DOHH2 (cell line): ENCODE results near the gene RSAD2.

Experiments
- H3F3A ChIP-seq: fragments of 200-600 bp; sonication (generic), shearing (Covaris generic); 2 replicates; pipeline ENCODE4 v1.6.0; 2016; ENCODE audit warnings: antibody characterized with exemption, mild to moderate bottlenecking; ENCODE audit not compliant: control insufficient read depth, insufficient read depth
- H3K27ac ChIP-seq: fragments of 200-600 bp; sonication (generic); 2 replicates; pipeline ENCODE4 v1.5.1; 2014; ENCODE audit warnings: low read depth, mild to moderate bottlenecking, low read length, moderate library complexity
- H3K27me3 ChIP-seq: fragments of 200-600 bp; sonication (generic); 2 replicates; pipeline ENCODE4 v1.6.1; 2014; ENCODE audit warnings: mild to moderate bottlenecking, low read length, mixed read lengths; ENCODE audit not compliant: control insufficient read depth
- H3K36me3 ChIP-seq: fragments of 200-600 bp; sonication (generic); 2 replicates; pipeline ENCODE4 v1.6.1; 2014; ENCODE audit warnings: mild to moderate bottlenecking, low read length, moderate library complexity, mixed read lengths; ENCODE audit not compliant: control insufficient read depth
- H3K4me1 ChIP-seq: fragments of 200-600 bp; sonication (generic); 2 replicates; pipeline ENCODE4 v1.6.1; 2014; ENCODE audit warnings: mild to moderate bottlenecking, low read length, mixed read lengths; ENCODE audit not compliant: control insufficient read depth
- H3K4me2 ChIP-seq: fragments of 200-600 bp; sonication (generic); 2 replicates; pipeline ENCODE4 v1.6.0; 2014; ENCODE audit warnings: mild to moderate bottlenecking, low read length, moderate library complexity
- H3K4me3 ChIP-seq: fragments of 200-600 bp; sonication (generic); 2 replicates; pipeline ENCODE4 v1.5.1; 2014; ENCODE audit warnings: mild to moderate bottlenecking, low read length, mixed read lengths
- H3K79me2 ChIP-seq: fragments of 200-600 bp; sonication (generic); 2 replicates; pipeline ENCODE4 v1.6.1; 2014; ENCODE audit warnings: mild to moderate bottlenecking, low read length, mixed read lengths; ENCODE audit not compliant: control insufficient read depth
- H3K9me2 ChIP-seq: fragments of 200-600 bp; sonication (generic); replicated peaks from 2 replicates; pipeline ENCODE4 v1.6.1; 2014; ENCODE audit warnings: mild to moderate bottlenecking, low read length, mixed read lengths; ENCODE audit not compliant: control insufficient read depth
- H3K9me3 ChIP-seq: fragments of 200-600 bp; sonication (generic); 2 replicates; pipeline ENCODE4 v1.6.1; 2014; ENCODE audit warnings: antibody characterized with exemption, low read length, mixed read lengths; ENCODE audit not compliant: control insufficient read depth, insufficient read depth
- H4K20me1 ChIP-seq: fragments of 200-600 bp; sonication (generic); 2 replicates; pipeline ENCODE4 v1.6.0; 2014; ENCODE audit warnings: low read depth, mild to moderate bottlenecking, antibody characterized with exemption, low read length, moderate library complexity; ENCODE audit not compliant: control insufficient read depth, insufficient read depth
- CTCF ChIP-seq: fragments of 200-600 bp; sonication (generic); IDR thresholded peaks from one replicate; pipeline ENCODE4 v1.5.1; 2014; ENCODE audit warnings: antibody characterized with exemption, mild to moderate bottlenecking, low read depth, low read length; ENCODE audit not compliant: poor library complexity, severe bottlenecking
- EZH2phosphoT487 ChIP-seq: fragments of 200-600 bp; sonication (generic); IDR thresholded peaks from 2 replicates; pipeline ENCODE4 v1.6.1; 2017; ENCODE audit warnings: borderline replicate concordance, mild to moderate bottlenecking, antibody characterized with exemption, low read length, moderate library complexity, mixed read lengths

The RSAD2 gene

GRCh38 chr2:6920743-6921064, 43.1 kb downstream of the RSAD2 start:
- H3K36me3 ChIP-seq = no peaks in the 10 kb centered on the region
- H3K79me2 ChIP-seq = no peaks in the 10 kb centered on the region
- H3K4me1 ChIP-seq = no peaks in the 10 kb centered on the region
- TF ChIP-seq CTCF (no peak), EZH2phosphoT487 (no peak)
- H3K9me2 ChIP-seq = no peaks in the 10 kb centered on the region
- H3K4me2 ChIP-seq = no peak overlapping the region
- H3F3A ChIP-seq = no peaks in the 10 kb centered on the region
- H3K9me3 ChIP-seq = no peaks in the 10 kb centered on the region
- no peak overlapping the region for H3K4me3 ChIP-seq
- no peak overlapping the region for H3K27ac ChIP-seq
- H3K27me3 ChIP-seq = no peaks in the 10 kb centered on the region
- H4K20me1 ChIP-seq = no peaks in the 10 kb centered on the region

- Histone ChIP-seq H3K4me3 (no peak overlapping the region), H4K20me1 (no peaks in the 10 kb centered on the region), H3K9me2 (no peaks in the 10 kb centered on the region), H3K27ac (no peak overlapping the region), H3K9me3 (no peaks in the 10 kb centered on the region), H3K79me2 (no peaks in the 10 kb centered on the region), H3K4me2 (no peak overlapping the region), H3F3A (no peaks in the 10 kb centered on the region), H3K36me3 (no peaks in the 10 kb centered on the region), H3K4me1 (no peaks in the 10 kb centered on the region), H3K27me3 (no peaks in the 10 kb centered on the region)
- no peak for TF ChIP-seq EZH2phosphoT487
- no peak for TF ChIP-seq CTCF
Measured at GRCh38 chr2:6921321-6921922, 43.8 kb downstream of the RSAD2 start.

DNA sequence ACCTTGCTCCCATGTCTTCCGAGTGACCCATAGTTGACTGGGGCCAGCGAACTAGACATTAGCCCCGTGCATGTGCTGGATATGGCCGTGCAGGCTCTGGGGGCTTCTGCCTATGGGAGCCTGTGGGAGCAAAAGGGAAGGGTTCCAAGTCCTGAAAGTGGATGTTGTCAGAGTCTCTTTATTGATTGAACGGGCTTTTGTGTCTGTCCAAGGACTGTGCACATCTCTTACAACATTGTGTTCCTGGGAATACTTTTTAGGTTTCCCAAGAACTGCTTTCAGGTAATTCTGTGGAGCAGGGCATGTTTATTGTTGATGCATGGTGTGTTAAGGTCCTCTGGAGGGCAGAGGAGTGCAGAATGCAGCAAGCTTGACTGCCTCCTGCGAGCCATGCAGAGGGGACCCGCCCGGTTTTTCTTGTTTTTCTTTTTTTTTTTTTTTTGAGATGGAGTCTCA, 44.7 kb downstream of the RSAD2 start:
- no peak for TF ChIP-seq EZH2phosphoT487
- TF ChIP-seq CTCF = no peak
- Histone ChIP-seq H3K27me3 (no peaks in the 10 kb centered on the region), H4K20me1 (no peaks in the 10 kb centered on the region), H3K27ac (no peak overlapping the region), H3K4me2 (no peak overlapping the region), H3K9me2 (no peaks in the 10 kb centered on the region), H3K9me3 (no peaks in the 10 kb centered on the region), H3K36me3 (no peaks in the 10 kb centered on the region), H3F3A (no peaks in the 10 kb centered on the region), H3K4me3 (no peak overlapping the region), H3K4me1 (no peaks in the 10 kb centered on the region), H3K79me2 (no peaks in the 10 kb centered on the region)
